ENCODE results near the gene EFCAB10. TPM values are rescaled to one million over a fixed set of nuclear protein-coding genes. Genes with fewer than 3 reads are reported as not detected.

Gene EFCAB10
- polyA plus RNA-seq, 1 of the 3 experiments (the other 2 are of a cell fraction), result 0.51 TPM

DNA sequence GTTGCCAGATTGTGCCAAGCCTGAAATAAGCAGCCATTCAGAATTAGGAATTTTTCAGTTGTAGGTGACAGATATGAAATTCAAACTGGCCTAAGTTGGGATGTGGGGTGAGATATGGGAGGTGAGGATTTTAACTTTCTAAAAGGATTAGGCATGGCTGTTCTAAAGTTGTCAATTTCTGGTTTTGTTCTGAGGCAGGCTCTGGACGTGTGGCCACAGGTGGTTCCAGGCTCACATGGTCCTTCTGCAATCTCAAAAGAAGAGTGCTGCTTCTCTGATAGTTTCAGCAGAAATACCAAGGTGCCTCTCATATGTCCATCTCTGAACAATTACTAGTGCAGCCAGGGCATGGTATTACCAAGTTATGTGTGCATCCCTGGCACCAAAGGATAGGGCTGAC, 21.4 kb downstream of the EFCAB10 start:
- no peak overlapping the region for H3K9ac ChIP-seq
- H3K36me3 ChIP-seq (replicated peaks in 1 of 2; ENCODE audit: control insufficient read depth in 1 of 2, insufficient read depth in 2 of 2, low read length in 1 of 2), result peaks cover 46 to 83% of the 10 kb centered on the region in 2 experiments
- H4K20me1 ChIP-seq (ENCODE audit: insufficient read depth), result no peaks in the 10 kb centered on the region
- ChIA-PET CTCF (no interaction called here), POLR2A (no interaction called here)
- no peaks in the 10 kb centered on the region for H3K27me3 ChIP-seq (ENCODE audit: insufficient read depth)
- H3K4me3 ChIP-seq (ENCODE audit: low read depth in 2 of 2, low read length in 1 of 2), result no peak overlapping the region
- H3K9me2 ChIP-seq, result no peaks in the 10 kb centered on the region
- no peak overlapping the region for H3K27ac ChIP-seq (ENCODE audit: low read depth in 2 of 2, low read length in 1 of 2)
- no peaks in the 10 kb centered on the region for H3K9me3 ChIP-seq
- H2AFZ ChIP-seq (ENCODE audit: low read depth), result no peak overlapping the region
- DNase-seq, result no peak
- H3K79me2 ChIP-seq (ENCODE audit: insufficient read depth), result no peaks in the 10 kb centered on the region
- 100% methylated on average over 1 of the region's 1 CpG for WGBS (ENCODE audit: low lambda C conversion rate)
- H3K4me1 ChIP-seq (ENCODE audit: control insufficient read depth in 1 of 2, insufficient read depth in 2 of 2, low read depth in 1 of 2, low read length in 1 of 2), result no peaks in the 10 kb centered on the region
- no peak overlapping the region for H3K4me2 ChIP-seq
- H3F3A ChIP-seq (replicated peaks; ENCODE audit: insufficient read depth), result peaks cover 6% of the 10 kb centered on the region
- no peak for TF ChIP-seq SIN3A (IDR thresholded peaks at IDR 0.05; ENCODE audit: borderline replicate concordance, low read depth, low read length)
- TF ChIP-seq, protein P1, sequence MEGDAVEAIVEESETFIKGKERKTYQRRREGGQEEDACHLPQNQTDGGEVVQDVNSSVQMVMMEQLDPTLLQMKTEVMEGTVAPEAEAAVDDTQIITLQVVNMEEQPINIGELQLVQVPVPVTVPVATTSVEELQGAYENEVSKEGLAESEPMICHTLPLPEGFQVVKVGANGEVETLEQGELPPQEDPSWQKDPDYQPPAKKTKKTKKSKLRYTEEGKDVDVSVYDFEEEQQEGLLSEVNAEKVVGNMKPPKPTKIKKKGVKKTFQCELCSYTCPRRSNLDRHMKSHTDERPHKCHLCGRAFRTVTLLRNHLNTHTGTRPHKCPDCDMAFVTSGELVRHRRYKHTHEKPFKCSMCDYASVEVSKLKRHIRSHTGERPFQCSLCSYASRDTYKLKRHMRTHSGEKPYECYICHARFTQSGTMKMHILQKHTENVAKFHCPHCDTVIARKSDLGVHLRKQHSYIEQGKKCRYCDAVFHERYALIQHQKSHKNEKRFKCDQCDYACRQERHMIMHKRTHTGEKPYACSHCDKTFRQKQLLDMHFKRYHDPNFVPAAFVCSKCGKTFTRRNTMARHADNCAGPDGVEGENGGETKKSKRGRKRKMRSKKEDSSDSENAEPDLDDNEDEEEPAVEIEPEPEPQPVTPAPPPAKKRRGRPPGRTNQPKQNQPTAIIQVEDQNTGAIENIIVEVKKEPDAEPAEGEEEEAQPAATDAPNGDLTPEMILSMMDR (IDR thresholded peaks at IDR 0.05), result no peak
- TF ChIP-seq GATA2 (CRISPR knock-in tag; IDR thresholded peaks at IDR 0.05), result no peak
- TF ChIP-seq, protein P2, sequence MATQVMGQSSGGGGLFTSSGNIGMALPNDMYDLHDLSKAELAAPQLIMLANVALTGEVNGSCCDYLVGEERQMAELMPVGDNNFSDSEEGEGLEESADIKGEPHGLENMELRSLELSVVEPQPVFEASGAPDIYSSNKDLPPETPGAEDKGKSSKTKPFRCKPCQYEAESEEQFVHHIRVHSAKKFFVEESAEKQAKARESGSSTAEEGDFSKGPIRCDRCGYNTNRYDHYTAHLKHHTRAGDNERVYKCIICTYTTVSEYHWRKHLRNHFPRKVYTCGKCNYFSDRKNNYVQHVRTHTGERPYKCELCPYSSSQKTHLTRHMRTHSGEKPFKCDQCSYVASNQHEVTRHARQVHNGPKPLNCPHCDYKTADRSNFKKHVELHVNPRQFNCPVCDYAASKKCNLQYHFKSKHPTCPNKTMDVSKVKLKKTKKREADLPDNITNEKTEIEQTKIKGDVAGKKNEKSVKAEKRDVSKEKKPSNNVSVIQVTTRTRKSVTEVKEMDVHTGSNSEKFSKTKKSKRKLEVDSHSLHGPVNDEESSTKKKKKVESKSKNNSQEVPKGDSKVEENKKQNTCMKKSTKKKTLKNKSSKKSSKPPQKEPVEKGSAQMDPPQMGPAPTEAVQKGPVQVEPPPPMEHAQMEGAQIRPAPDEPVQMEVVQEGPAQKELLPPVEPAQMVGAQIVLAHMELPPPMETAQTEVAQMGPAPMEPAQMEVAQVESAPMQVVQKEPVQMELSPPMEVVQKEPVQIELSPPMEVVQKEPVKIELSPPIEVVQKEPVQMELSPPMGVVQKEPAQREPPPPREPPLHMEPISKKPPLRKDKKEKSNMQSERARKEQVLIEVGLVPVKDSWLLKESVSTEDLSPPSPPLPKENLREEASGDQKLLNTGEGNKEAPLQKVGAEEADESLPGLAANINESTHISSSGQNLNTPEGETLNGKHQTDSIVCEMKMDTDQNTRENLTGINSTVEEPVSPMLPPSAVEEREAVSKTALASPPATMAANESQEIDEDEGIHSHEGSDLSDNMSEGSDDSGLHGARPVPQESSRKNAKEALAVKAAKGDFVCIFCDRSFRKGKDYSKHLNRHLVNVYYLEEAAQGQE (IDR thresholded peaks at IDR 0.05; ENCODE audit: low read depth, low read length), result no peak
- no peak for TF ChIP-seq JUND (IDR thresholded peaks at IDR 0.05)
- no peak for TF ChIP-seq FOSL2 (IDR thresholded peaks at IDR 0.05; ENCODE audit: borderline replicate concordance, low read depth)
- TF ChIP-seq YY1 (IDR thresholded peaks at IDR 0.05; ENCODE audit: low read depth), result no peak
- TF ChIP-seq, protein P3, sequence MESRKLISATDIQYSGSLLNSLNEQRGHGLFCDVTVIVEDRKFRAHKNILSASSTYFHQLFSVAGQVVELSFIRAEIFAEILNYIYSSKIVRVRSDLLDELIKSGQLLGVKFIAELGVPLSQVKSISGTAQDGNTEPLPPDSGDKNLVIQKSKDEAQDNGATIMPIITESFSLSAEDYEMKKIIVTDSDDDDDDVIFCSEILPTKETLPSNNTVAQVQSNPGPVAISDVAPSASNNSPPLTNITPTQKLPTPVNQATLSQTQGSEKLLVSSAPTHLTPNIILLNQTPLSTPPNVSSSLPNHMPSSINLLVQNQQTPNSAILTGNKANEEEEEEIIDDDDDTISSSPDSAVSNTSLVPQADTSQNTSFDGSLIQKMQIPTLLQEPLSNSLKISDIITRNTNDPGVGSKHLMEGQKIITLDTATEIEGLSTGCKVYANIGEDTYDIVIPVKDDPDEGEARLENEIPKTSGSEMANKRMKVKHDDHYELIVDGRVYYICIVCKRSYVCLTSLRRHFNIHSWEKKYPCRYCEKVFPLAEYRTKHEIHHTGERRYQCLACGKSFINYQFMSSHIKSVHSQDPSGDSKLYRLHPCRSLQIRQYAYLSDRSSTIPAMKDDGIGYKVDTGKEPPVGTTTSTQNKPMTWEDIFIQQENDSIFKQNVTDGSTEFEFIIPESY (IDR thresholded peaks at IDR 0.05; ENCODE audit: borderline replicate concordance, low read depth), result no peak
- TF ChIP-seq RCOR1 (IDR thresholded peaks at IDR 0.05; ENCODE audit: low read length), result no peak
- TF ChIP-seq TAF1 (IDR thresholded peaks at IDR 0.05; ENCODE audit: borderline replicate concordance, low read depth, low read length), result no peak
- TF ChIP-seq MXI1 (IDR thresholded peaks at IDR 0.05; ENCODE audit: low read depth, low read length), result no peak
- TF ChIP-seq, protein P4, sequence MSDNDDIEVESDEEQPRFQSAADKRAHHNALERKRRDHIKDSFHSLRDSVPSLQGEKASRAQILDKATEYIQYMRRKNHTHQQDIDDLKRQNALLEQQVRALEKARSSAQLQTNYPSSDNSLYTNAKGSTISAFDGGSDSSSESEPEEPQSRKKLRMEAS (IDR thresholded peaks at IDR 0.05; ENCODE audit: low read depth), result no peak
- no peak for TF ChIP-seq ELF1 (IDR thresholded peaks at IDR 0.05)
- TF ChIP-seq GABPA (IDR thresholded peaks at IDR 0.05; ENCODE audit: low read depth), result no peak
- no peak for TF ChIP-seq RXRA (IDR thresholded peaks at IDR 0.05; ENCODE audit: borderline replicate concordance, low read depth)

All from SK-N-SH (cell line).